ENCODE measurements around the gene C1orf226.
"Not testable (repeated sequence)": the region's sequence is repeated elsewhere in the genome, so short reads cannot be mapped to it uniquely, and the experiment has no call there.

The C1orf226 gene

GRCh38 chr1:162416909-162417308, 35.4 kb downstream of the C1orf226 start:
- DNase-seq = no peak

GRCh38 chr1:162417650-162418049, 36.1 kb downstream of the C1orf226 start:
- no peak for DNase-seq

- DNase-seq = not testable (repeated sequence)
Measured at GRCh38 chr1:162418584-162418983, 37.1 kb downstream of the C1orf226 start.

- DNase-seq = not testable (repeated sequence)
Measured at GRCh38 chr1:162419450-162419931, 38.0 kb downstream of the C1orf226 start.

GRCh38 chr1:162420120-162420519, 38.6 kb downstream of the C1orf226 start:
- DNase-seq = no peak

- no peak for DNase-seq
Measured at GRCh38 chr1:162421258-162422164, 40.0 kb downstream of the C1orf226 start.

- DNase-seq = no peak
Measured at GRCh38 chr1:162422662-162423375, 41.3 kb downstream of the C1orf226 start.

GRCh38 chr1:162430583-162430982, 49.1 kb downstream of the C1orf226 start:
- no peak for DNase-seq

- DNase-seq = not testable (repeated sequence)
Measured at GRCh38 chr1:162432977-162433713, 51.6 kb downstream of the C1orf226 start.

All from NCI-H510A treated with DMSO at 0.1 percent for 48 hours (cell line).